Measurements from ENCODE around the gene XPNPEP1.

XPNPEP1 gene

GRCh38 chr10:109862041-109862440 is 61.3 kb downstream of the XPNPEP1 start:
- H3K4me2 ChIP-seq: no peak overlapping the region
- H3K36me3 ChIP-seq (ENCODE audit: insufficient read depth): no peaks in the 10 kb centered on the region; the same call in 1 of the 2 replicates
- no peaks in the 10 kb centered on the region for H3K79me2 ChIP-seq (ENCODE audit: insufficient read depth, low read depth)
- H3K27me3 ChIP-seq (ENCODE audit: insufficient read depth, low read depth): no peaks in the 10 kb centered on the region
- no peak for TF ChIP-seq CTCF (conservative IDR thresholded peaks at IDR 0.05; ENCODE audit: low read depth, low read length)
- no peak overlapping the region for H2AFZ ChIP-seq (ENCODE audit: low read depth)
- H4K20me1 ChIP-seq (ENCODE audit: insufficient read depth): no peaks in the 10 kb centered on the region
- H3K9ac ChIP-seq: no peak overlapping the region
- no peak overlapping the region for H3K27ac ChIP-seq
- H3K4me3 ChIP-seq (IDR thresholded peaks at IDR 0.05; ENCODE audit: insufficient read depth, low read depth, low read length): no peak overlapping the region
- H3K4me1 ChIP-seq (ENCODE audit: low read depth, poor library complexity, severe bottlenecking): no peaks in the 10 kb centered on the region

GRCh38 chr10:109861081-109861480 is 62.2 kb downstream of the XPNPEP1 start:
- H3K36me3 ChIP-seq (ENCODE audit: insufficient read depth): no peaks in the 10 kb centered on the region; the same call in 1 of the 2 replicates

GRCh38 chr10:109859221-109859620 is 64.1 kb downstream of the XPNPEP1 start:
- no peaks in the 10 kb centered on the region for H4K20me1 ChIP-seq (ENCODE audit: insufficient read depth)
- H2AFZ ChIP-seq (ENCODE audit: low read depth): no peak overlapping the region
- no peak overlapping the region for H3K9ac ChIP-seq
- H3K4me2 ChIP-seq: no peak overlapping the region
- H3K4me3 ChIP-seq (IDR thresholded peaks at IDR 0.05; ENCODE audit: insufficient read depth, low read depth, low read length): no peak overlapping the region
- no peak overlapping the region for H3K27ac ChIP-seq
- no peaks in the 10 kb centered on the region for H3K36me3 ChIP-seq (ENCODE audit: insufficient read depth)
- no peaks in the 10 kb centered on the region for H3K79me2 ChIP-seq (ENCODE audit: insufficient read depth, low read depth)
- no peaks in the 10 kb centered on the region for H3K4me1 ChIP-seq (ENCODE audit: low read depth, poor library complexity, severe bottlenecking)
- H3K27me3 ChIP-seq (ENCODE audit: insufficient read depth, low read depth): no peaks in the 10 kb centered on the region
- TF ChIP-seq CTCF (conservative IDR thresholded peaks at IDR 0.05; ENCODE audit: low read depth, low read length): no peak

More at GRCh38 chr10:109861081-109861480, 62.2 kb downstream of the XPNPEP1 start:
- H3K79me2 ChIP-seq (ENCODE audit: insufficient read depth, low read depth): no peaks in the 10 kb centered on the region
- no peak for TF ChIP-seq CTCF (conservative IDR thresholded peaks at IDR 0.05; ENCODE audit: low read depth, low read length)
- H4K20me1 ChIP-seq (ENCODE audit: insufficient read depth): no peaks in the 10 kb centered on the region
- no peak overlapping the region for H3K4me3 ChIP-seq (IDR thresholded peaks at IDR 0.05; ENCODE audit: insufficient read depth, low read depth, low read length)
- H3K4me1 ChIP-seq (ENCODE audit: low read depth, poor library complexity, severe bottlenecking): no peaks in the 10 kb centered on the region
- H3K27ac ChIP-seq: no peak overlapping the region
- H2AFZ ChIP-seq (ENCODE audit: low read depth): no peak overlapping the region
- no peak overlapping the region for H3K9ac ChIP-seq
- H3K4me2 ChIP-seq: no peak overlapping the region
- no peaks in the 10 kb centered on the region for H3K27me3 ChIP-seq (ENCODE audit: insufficient read depth, low read depth)

- H3K36me3 ChIP-seq (ENCODE audit: insufficient read depth): no peaks in the 10 kb centered on the region
These were observed 67.6 kb downstream of the XPNPEP1 start for GRCh38 chr10:109855746-109856145.

More at GRCh38 chr10:109855746-109856145, 67.6 kb downstream of the XPNPEP1 start:
- no peak for TF ChIP-seq CTCF (conservative IDR thresholded peaks at IDR 0.05; ENCODE audit: low read depth, low read length)
- Histone ChIP-seq H3K4me3 (IDR thresholded peaks at IDR 0.05; ENCODE audit: insufficient read depth, low read depth, low read length) (no peak overlapping the region), H3K79me2 (ENCODE audit: insufficient read depth, low read depth) (no peaks in the 10 kb centered on the region), H2AFZ (ENCODE audit: low read depth) (no peak overlapping the region), H3K27ac (no peak overlapping the region), H3K9ac (no peak overlapping the region), H4K20me1 (ENCODE audit: insufficient read depth) (no peaks in the 10 kb centered on the region), H3K27me3 (ENCODE audit: insufficient read depth, low read depth) (no peaks in the 10 kb centered on the region), H3K4me2 (no peak overlapping the region), H3K4me1 (ENCODE audit: low read depth, poor library complexity, severe bottlenecking) (no peaks in the 10 kb centered on the region)

Measured in KMS-11 (cell line).